Measurements from ENCODE around the gene MCMBP.

- TF ChIP-seq POLR2A (IDR thresholded peaks at IDR 0.05): no peak
- TF ChIP-seq, protein P1, sequence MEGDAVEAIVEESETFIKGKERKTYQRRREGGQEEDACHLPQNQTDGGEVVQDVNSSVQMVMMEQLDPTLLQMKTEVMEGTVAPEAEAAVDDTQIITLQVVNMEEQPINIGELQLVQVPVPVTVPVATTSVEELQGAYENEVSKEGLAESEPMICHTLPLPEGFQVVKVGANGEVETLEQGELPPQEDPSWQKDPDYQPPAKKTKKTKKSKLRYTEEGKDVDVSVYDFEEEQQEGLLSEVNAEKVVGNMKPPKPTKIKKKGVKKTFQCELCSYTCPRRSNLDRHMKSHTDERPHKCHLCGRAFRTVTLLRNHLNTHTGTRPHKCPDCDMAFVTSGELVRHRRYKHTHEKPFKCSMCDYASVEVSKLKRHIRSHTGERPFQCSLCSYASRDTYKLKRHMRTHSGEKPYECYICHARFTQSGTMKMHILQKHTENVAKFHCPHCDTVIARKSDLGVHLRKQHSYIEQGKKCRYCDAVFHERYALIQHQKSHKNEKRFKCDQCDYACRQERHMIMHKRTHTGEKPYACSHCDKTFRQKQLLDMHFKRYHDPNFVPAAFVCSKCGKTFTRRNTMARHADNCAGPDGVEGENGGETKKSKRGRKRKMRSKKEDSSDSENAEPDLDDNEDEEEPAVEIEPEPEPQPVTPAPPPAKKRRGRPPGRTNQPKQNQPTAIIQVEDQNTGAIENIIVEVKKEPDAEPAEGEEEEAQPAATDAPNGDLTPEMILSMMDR (IDR thresholded peaks at IDR 0.05): no peak
Measured at GRCh38 chr10:119898577-119898976, 25.9 kb upstream of the MCMBP start.

Measured in esophagus squamous epithelium (tissue), 4 donors.